ENCODE measurements around the gene HAUS7.

DNA sequence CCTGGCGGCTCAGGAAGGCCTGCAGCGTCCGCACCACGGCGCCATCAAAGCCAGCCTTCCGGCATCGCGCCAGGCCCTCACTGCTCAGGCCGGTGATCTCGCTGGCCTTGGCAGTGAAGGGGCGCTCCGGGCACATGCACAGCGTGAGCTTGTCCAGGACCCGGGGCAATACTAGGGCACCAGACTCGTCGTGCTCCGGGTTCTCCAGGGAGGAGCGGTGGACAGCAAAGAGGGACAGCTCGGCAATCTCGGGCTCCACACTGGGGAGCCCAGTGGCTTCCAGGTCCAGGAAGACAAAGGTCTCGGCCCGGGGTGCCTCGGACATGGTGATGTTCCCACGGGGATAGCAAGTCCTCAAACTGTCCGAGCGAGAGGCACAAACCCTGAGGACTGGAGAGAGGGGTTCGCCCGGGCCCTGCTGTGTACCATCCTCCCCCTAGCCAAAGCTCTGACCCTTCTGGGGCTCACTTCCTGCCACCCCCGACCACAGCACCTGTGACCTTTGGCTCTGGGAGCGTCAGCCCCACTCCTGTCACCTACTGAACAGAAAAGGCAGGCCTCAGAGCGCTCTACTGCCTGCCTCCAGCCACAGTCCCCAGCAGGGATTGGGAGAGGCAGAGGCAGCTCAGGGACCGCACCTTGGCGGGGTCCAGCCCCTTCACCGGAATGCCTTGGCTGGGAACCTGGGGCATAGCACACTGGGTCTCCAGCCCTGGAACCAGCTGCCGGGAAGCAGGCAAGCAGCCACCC lies 25.1 kb downstream of the HAUS7 start:
- TF ChIP-seq CTCF (tag by site-specific recombination; IDR thresholded peaks at IDR 0.05) = no peak
- no peak for TF ChIP-seq ZNF140 (tag by site-specific recombination; IDR thresholded peaks at IDR 0.05)
- no peak for TF ChIP-seq ZNF777 (tag by site-specific recombination; IDR thresholded peaks at IDR 0.05; ENCODE audit: borderline replicate concordance)
- no peak for TF ChIP-seq ZNF174 (tag by site-specific recombination; IDR thresholded peaks at IDR 0.05)
- TF ChIP-seq ZNF2 (tag by site-specific recombination; IDR thresholded peaks at IDR 0.05) = no peak

Measured in HEK293 (cell line).